Measurements from ENCODE around the gene OR52J3. TPM values are rescaled to one million over a fixed set of nuclear protein-coding genes. Genes with fewer than 3 reads are reported as not detected.

OR52J3 gene
- total and polyA plus RNA-seq, 2 of the 8 experiments (the other 6 are each of a cell fraction or from before 2014, with no cell fraction given), result not detected

- TF ChIP-seq TAF7 (optimal IDR thresholded peaks at IDR 0.05; ENCODE audit: borderline replicate concordance, low read depth, low read length), result no peak
- TF ChIP-seq PHF8 (conservative IDR thresholded peaks at IDR 0.05; ENCODE audit: low read depth, low read length), result no peak
- TF ChIP-seq CBX5 (IDR thresholded peaks at IDR 0.05; ENCODE audit: low read depth, low read length), result no peak
- TF ChIP-seq KDM5A (IDR thresholded peaks at IDR 0.05; ENCODE audit: low read length), result no peak
- no peak for FAIRE-seq
- no peak overlapping the region for H3K56ac ChIP-seq (replicated peaks; ENCODE audit: insufficient read length, low read depth, low read length)
Measured at GRCh38 chr11:5040876-5041275, 5.5 kb upstream of the OR52J3 start.

More at GRCh38 chr11:5040876-5041275, 5.5 kb upstream of the OR52J3 start:
- no peak overlapping the region for H3K9ac ChIP-seq (replicated peaks in 1 of 4; ENCODE audit: extremely low read depth in 1 of 4, low read depth in 3 of 4, low read length in 3 of 4)
- no peaks in the 10 kb centered on the region for H3K36me3 ChIP-seq (ENCODE audit: control insufficient read depth in 2 of 4, insufficient read depth in 4 of 4, low read length in 3 of 4)
- H2BK15ac ChIP-seq (ENCODE audit: low read length), result no peak overlapping the region
- H3K4me3 ChIP-seq (ENCODE audit: extremely low read depth in 1 of 4, insufficient read depth in 2 of 4, low read depth in 3 of 4, low read length in 4 of 4), result no peak overlapping the region
- H2BK5ac ChIP-seq (ENCODE audit: low read depth, low read length), result no peak overlapping the region
- H3K4me1 ChIP-seq (replicated peaks in 1 of 4; ENCODE audit: control insufficient read depth in 3 of 4, insufficient read depth in 4 of 4, low read length in 3 of 4), result no peaks in the 10 kb centered on the region
- no peak overlapping the region for H3K27ac ChIP-seq (ENCODE audit: low read depth, low read length)
- no peaks in the 10 kb centered on the region for H4K20me1 ChIP-seq (replicated peaks in 1 of 2; ENCODE audit: control insufficient read depth in 1 of 2, insufficient read depth in 2 of 2, low read length in 2 of 2)
- no peak overlapping the region for H3K4ac ChIP-seq (replicated peaks; ENCODE audit: insufficient read length, low read depth, low read length)
- no peak overlapping the region for H4K5ac ChIP-seq (ENCODE audit: insufficient read length, low read depth, low read length)
- H3K27me3 ChIP-seq (replicated peaks in 1 of 4; ENCODE audit: control insufficient read depth in 3 of 4, extremely low read depth in 1 of 4, insufficient read depth in 3 of 4, low read length in 3 of 4), result no peaks in the 10 kb centered on the region
- H4K91ac ChIP-seq (replicated peaks; ENCODE audit: insufficient read length, low read length), result no peak overlapping the region
- H2AK5ac ChIP-seq (ENCODE audit: low read depth, low read length), result no peak overlapping the region
- no peak overlapping the region for H3K23ac ChIP-seq (ENCODE audit: insufficient read length)
- ChIA-PET CTCF (ENCODE audit: partially characterized antibody) (no interaction called here), POLR2A (ENCODE audit: partially characterized antibody) (no interaction called here)
- H3K14ac ChIP-seq (ENCODE audit: insufficient read length), result no peak overlapping the region
- H2BK20ac ChIP-seq (ENCODE audit: low read length), result no peak overlapping the region
- peaks cover 1% of the 10 kb centered on the region; the same call in 1 of the 2 replicates for H3K23me2 ChIP-seq (ENCODE audit: low read depth, low read length)
- H3K79me2 ChIP-seq (ENCODE audit: control insufficient read depth in 1 of 2, insufficient read depth in 2 of 2, low read length in 2 of 2), result no peaks in the 10 kb centered on the region
- WGBS, 2 experiments (ENCODE audit: extremely low coverage in 1 of 2, insufficient coverage in 1 of 2, insufficient read length in 1 of 2, insufficient replicate concordance in 2 of 2, low coverage in 1 of 2, low lambda C conversion rate in 2 of 2, missing lambda C conversion rate in 1 of 2), result 91% methylated on average over 4 of the region's 4 CpGs; no CpG with 5 or more reads in 1 of the 2 experiments
- H2BK120ac ChIP-seq (replicated peaks; ENCODE audit: low read depth, low read length), result no peak overlapping the region
- H2AFZ ChIP-seq (ENCODE audit: low read length), result no peak overlapping the region
- H2BK12ac ChIP-seq (ENCODE audit: low read depth, low read length), result no peak overlapping the region
- no peaks in the 10 kb centered on the region for H3K79me1 ChIP-seq (ENCODE audit: low read depth, low read length)
- no peak overlapping the region for H4K8ac ChIP-seq (ENCODE audit: extremely low read depth, insufficient read depth, low read length)
- H3K18ac ChIP-seq (ENCODE audit: extremely low read depth, low read length), result no peak overlapping the region
- H3K4me2 ChIP-seq (ENCODE audit: insufficient read depth in 1 of 2, low read depth in 2 of 2, low read length in 2 of 2), result no peak overlapping the region
- DNase-seq (ENCODE audit: low read depth in 1 of 2, low spot score in 2 of 2), result no peak
- no peaks in the 10 kb centered on the region for H3K9me3 ChIP-seq (ENCODE audit: insufficient read depth in 2 of 2, low read depth in 1 of 2, low read length in 1 of 2)

Measured in H1 (cell line).